ENCODE results near the gene GNPAT. TPM values are rescaled to one million over a fixed set of nuclear protein-coding genes. Genes with fewer than 3 reads are reported as not detected.

Gene GNPAT
- total and polyA plus RNA-seq, 4 donors = 14.7 to 32.0 (median 22.7) TPM

- no peak for DNase-seq (ENCODE audit: low spot score)
- Histone ChIP-seq H3K27me3 (ENCODE audit: control insufficient read depth in 4 of 4, insufficient read depth in 4 of 4, low read length in 3 of 4) (no peaks in the 10 kb centered on the region), H3K4me1 (ENCODE audit: control insufficient read depth in 4 of 4, insufficient read depth in 4 of 4, low read length in 3 of 4) (no peaks in the 10 kb centered on the region), H3K4me3 (ENCODE audit: low read depth in 1 of 3, low read length in 3 of 3) (no peak overlapping the region), H3K27ac (ENCODE audit: low read depth in 1 of 2, low read length in 2 of 2) (no peak overlapping the region), H3K36me3 (ENCODE audit: control insufficient read depth in 4 of 4, insufficient read depth in 3 of 4, low read depth in 1 of 4, low read length in 3 of 4) (no peaks in the 10 kb centered on the region), H3K9me3 (ENCODE audit: control insufficient read depth in 4 of 4, low read length in 3 of 4) (no peaks in the 10 kb centered on the region), H3K9ac (ENCODE audit: low read depth in 1 of 2, low read length in 2 of 2) (no peak overlapping the region)
- TF ChIP-seq REST (IDR thresholded peaks at IDR 0.05) = no peak
- TF ChIP-seq, protein P1, sequence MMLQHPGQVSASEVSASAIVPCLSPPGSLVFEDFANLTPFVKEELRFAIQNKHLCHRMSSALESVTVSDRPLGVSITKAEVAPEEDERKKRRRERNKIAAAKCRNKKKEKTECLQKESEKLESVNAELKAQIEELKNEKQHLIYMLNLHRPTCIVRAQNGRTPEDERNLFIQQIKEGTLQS (IDR thresholded peaks at IDR 0.05) = no peak
- TF ChIP-seq SP1 (IDR thresholded peaks at IDR 0.05) = no peak
- no peak for TF ChIP-seq MAX (IDR thresholded peaks at IDR 0.05)
- TF ChIP-seq ZBTB33 (IDR thresholded peaks at IDR 0.05) = no peak
- no peak for TF ChIP-seq EGR1 (IDR thresholded peaks at IDR 0.05; ENCODE audit: low read depth in 2 of 2)
- TF ChIP-seq HNF4A (conservative IDR thresholded peaks at IDR 0.05) = no peak
- TF ChIP-seq TAF1 (conservative IDR thresholded peaks at IDR 0.05) = no peak
- no peak for TF ChIP-seq HNF4G (IDR thresholded peaks at IDR 0.05)
- WGBS = 91% methylated on average over 2 of the region's 2 CpGs
Measured at GRCh38 chr1:231196728-231197127, 44.3 kb upstream of the GNPAT start.

DNA sequence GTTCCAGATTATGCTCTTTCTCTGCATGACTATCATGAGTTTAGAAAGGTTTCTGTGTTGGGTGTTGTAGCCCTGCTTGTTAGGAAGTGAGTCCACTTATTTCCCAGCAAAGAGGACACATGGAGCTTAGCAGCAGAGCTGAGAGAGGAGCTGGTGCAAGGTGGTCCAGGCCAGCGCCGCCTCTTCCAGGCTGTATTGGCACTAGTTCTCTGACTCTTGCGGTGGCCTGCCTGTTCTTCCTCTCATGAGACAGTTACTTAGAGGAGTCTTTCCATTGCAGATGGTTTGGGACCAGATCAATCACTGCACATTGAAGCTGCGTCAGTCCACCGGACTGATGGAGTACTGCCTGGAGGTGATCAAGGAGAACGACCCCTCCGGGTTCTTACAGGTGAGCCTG is 41.1 kb upstream of the GNPAT start:
- Histone ChIP-seq H3K36me3 (ENCODE audit: control insufficient read depth in 4 of 4, insufficient read depth in 3 of 4, low read depth in 1 of 4, low read length in 3 of 4) (no peaks in the 10 kb centered on the region), H3K4me1 (ENCODE audit: control insufficient read depth in 4 of 4, insufficient read depth in 4 of 4, low read length in 3 of 4) (peaks cover 0 to 4% (median 1%) of the 10 kb centered on the region in 4 donors), H3K9ac (ENCODE audit: low read depth in 1 of 2, low read length in 2 of 2) (no peak overlapping the region), H3K27ac (ENCODE audit: low read depth in 1 of 2, low read length in 2 of 2) (no peak overlapping the region), H3K4me3 (ENCODE audit: low read depth in 1 of 3, low read length in 3 of 3) (no peak overlapping the region), H3K9me3 (ENCODE audit: control insufficient read depth in 4 of 4, low read length in 3 of 4) (no peaks in the 10 kb centered on the region), H3K27me3 (ENCODE audit: control insufficient read depth in 4 of 4, insufficient read depth in 4 of 4, low read length in 3 of 4) (no peaks in the 10 kb centered on the region)
- no peak for DNase-seq (ENCODE audit: low spot score)
- TF ChIP-seq HNF4A (conservative IDR thresholded peaks at IDR 0.05) = no peak
- no peak for TF ChIP-seq CTCF (IDR thresholded peaks at IDR 0.05; ENCODE audit: low read depth, low read length, missing input control)
- TF ChIP-seq JUND (IDR thresholded peaks at IDR 0.05) = no peak
- TF ChIP-seq FOXA1 (IDR thresholded peaks at IDR 0.05) = no peak
- TF ChIP-seq GABPA (IDR thresholded peaks at IDR 0.05 in 1 of 2, conservative IDR thresholded peaks at IDR 0.05 in 1 of 2) = no peak
- TF ChIP-seq HNF4G (IDR thresholded peaks at IDR 0.05) = no peak
- no peak for TF ChIP-seq REST (IDR thresholded peaks at IDR 0.05)
- 96% methylated on average over 7 of the region's 7 CpGs for WGBS
